Osteoblast (primary cell): ENCODE data around the gene SHMT1. TPM values are rescaled to one million over a fixed set of nuclear protein-coding genes. Genes with fewer than 3 reads are reported as not detected.

Source experiments
- DNase-seq: peaks from one replicate; pipeline ENCODE4 v3.0.0; 2011; ENCODE audit warnings: low spot score, mixed read lengths; ENCODE audit not compliant: insufficient read length; ENCODE audit errors: missing footprints
- H2AFZ ChIP-seq: 2 replicates; pipeline ENCODE4 v1.6.0; 2011; ENCODE audit warnings: mild to moderate bottlenecking, low read length
- H3K27ac ChIP-seq: 2 replicates; pipeline ENCODE4 v1.5.1; 2011; ENCODE audit warnings: mild to moderate bottlenecking, low read depth, low read length, moderate library complexity
- H3K27me3 ChIP-seq: 2 replicates; pipeline ENCODE4 v1.6.0; 2012; ENCODE audit warnings: mild to moderate bottlenecking, control low read depth, inconsistent platforms, low read length, moderate library complexity; ENCODE audit not compliant: insufficient read depth
- H3K36me3 ChIP-seq: 2 replicates; pipeline ENCODE4 v1.5.1; 2011; ENCODE audit warnings: mild to moderate bottlenecking, low read length, control low read depth, moderate library complexity; ENCODE audit not compliant: insufficient read depth
- H3K4me1 ChIP-seq: 2 replicates; pipeline ENCODE4 v1.5.1; 2011; ENCODE audit warnings: mild to moderate bottlenecking, low read length, control low read depth, moderate library complexity; ENCODE audit not compliant: insufficient read depth
- H3K4me2 ChIP-seq: 2 replicates; pipeline ENCODE4 v1.6.0; 2011; ENCODE audit warnings: mild to moderate bottlenecking, low read length; ENCODE audit not compliant: insufficient read depth
- H3K4me3 ChIP-seq: fragments of 200-600 bp; sonication (generic); 3 replicates; pipeline ENCODE4 v1.5.1; 2012; ENCODE audit warnings: mild to moderate bottlenecking, low read length, inconsistent platforms; ENCODE audit not compliant: insufficient read depth
- H3K79me2 ChIP-seq: 2 replicates; pipeline ENCODE4 v1.6.0; 2012; ENCODE audit warnings: mild to moderate bottlenecking, low read length, control low read depth, inconsistent platforms; ENCODE audit not compliant: insufficient read depth
- H3K9me3 ChIP-seq: 2 replicates; pipeline ENCODE4 v1.5.1; 2011; ENCODE audit warnings: low read depth, low read length, control low read depth
- H4K20me1 ChIP-seq: 2 replicates; pipeline ENCODE4 v1.6.0; 2012; ENCODE audit warnings: mild to moderate bottlenecking, low read length, control low read depth; ENCODE audit not compliant: insufficient read depth
- CTCF ChIP-seq: IDR thresholded peaks from 2 replicates; pipeline ENCODE4 v1.5.1; 2011; ENCODE audit warnings: mild to moderate bottlenecking, low read depth, low read length, moderate library complexity; ENCODE audit errors: extremely low read depth
- total RNA-seq: library from RNA; depleted of rRNA; stranded (reverse); fragments of >200 nt; gene quantifications from 2 replicates; pipeline ENCODE4 v1.2.3, GENCODE V29; 2012

The SHMT1 gene
- total RNA-seq, 1 donor, result 19.5 TPM

DNA sequence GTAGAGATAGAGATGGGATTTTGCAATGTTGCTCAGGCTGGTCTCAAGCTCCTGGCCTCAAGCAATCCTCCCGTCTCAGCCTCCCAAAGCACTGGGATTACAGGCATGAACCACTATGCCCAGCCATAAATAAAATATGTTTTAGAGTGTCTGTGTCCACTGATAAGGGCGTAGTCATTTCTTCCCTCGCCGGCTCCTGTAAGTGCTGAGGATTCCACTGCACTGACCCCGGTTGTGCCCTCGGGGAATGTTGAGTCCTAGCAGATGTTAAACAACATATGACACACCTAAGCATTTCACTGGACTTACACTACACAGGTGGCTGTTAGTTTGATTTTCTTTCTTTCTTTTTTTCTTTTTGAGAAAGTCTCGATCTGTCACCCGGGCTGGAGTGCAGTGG lies 5.6 kb upstream of the SHMT1 start:
- Histone ChIP-seq H3K4me1 (no peaks in the 10 kb centered on the region), H3K36me3 (no peaks in the 10 kb centered on the region), H2AFZ (no peak overlapping the region), H3K27me3 (peaks cover 8% of the 10 kb centered on the region), H3K4me3 (no peak overlapping the region), H3K4me2 (no peak overlapping the region), H3K79me2 (no peaks in the 10 kb centered on the region), H3K27ac (no peak overlapping the region), H4K20me1 (no peaks in the 10 kb centered on the region), H3K9me3 (no peaks in the 10 kb centered on the region)
- no peak for TF ChIP-seq CTCF
- DNase-seq, result no peak

GRCh38 chr17:18364166-18364565 lies 816 bp upstream of the SHMT1 start:
- Histone ChIP-seq H3K9me3 (no peaks in the 10 kb centered on the region), H4K20me1 (no peaks in the 10 kb centered on the region), H3K27ac (no peak overlapping the region), H3K79me2 (peaks cover 11% of the 10 kb centered on the region), H3K36me3 (no peaks in the 10 kb centered on the region), H3K27me3 (peaks cover 2% of the 10 kb centered on the region), H2AFZ (no peak overlapping the region), H3K4me2 (no peak overlapping the region), H3K4me1 (peaks cover 4% of the 10 kb centered on the region), H3K4me3 (no peak overlapping the region)
- no peak for TF ChIP-seq CTCF
- DNase-seq, result no peak

DNA sequence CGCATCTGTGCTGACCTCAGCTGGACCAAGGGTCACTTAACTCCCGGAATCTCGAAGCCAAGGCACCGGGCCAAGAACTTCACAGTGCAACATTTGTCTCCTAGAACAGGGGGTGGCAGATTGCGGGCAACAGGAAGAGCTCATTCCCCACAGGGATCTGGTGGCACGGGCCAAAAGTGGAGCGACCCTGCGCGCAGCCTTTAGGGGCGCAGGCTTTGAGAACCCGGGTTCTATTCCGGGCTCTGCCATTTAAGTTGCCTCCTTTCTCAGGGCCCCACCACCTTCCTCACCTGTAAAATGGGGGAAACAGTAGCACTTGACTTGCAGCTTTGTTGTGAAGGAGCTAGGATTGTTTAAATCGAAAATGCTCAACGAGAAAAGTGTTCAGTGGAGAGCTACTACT lies 651 bp downstream of the SHMT1 start:
- peak; percentile 81 for DNase-seq
- Histone ChIP-seq H3K4me1 (peaks cover 4% of the 10 kb centered on the region), H3K79me2 (peaks cover 11% of the 10 kb centered on the region), H3K9me3 (no peaks in the 10 kb centered on the region), H3K36me3 (no peaks in the 10 kb centered on the region), H4K20me1 (no peaks in the 10 kb centered on the region), H3K4me2 (peak overlapping the region; percentile 81), H2AFZ (peak overlapping the region; percentile 87), H3K27ac (peak overlapping the region; percentile 39), H3K27me3 (no peaks in the 10 kb centered on the region), H3K4me3 (peak overlapping the region; percentile 83)
- TF ChIP-seq CTCF, result no peak

- Histone ChIP-seq H3K27ac (no peak overlapping the region), H3K4me1 (peaks cover 9% of the 10 kb centered on the region), H4K20me1 (no peaks in the 10 kb centered on the region), H3K9me3 (no peaks in the 10 kb centered on the region), H3K27me3 (no peaks in the 10 kb centered on the region), H3K4me3 (peak overlapping the region; percentile 83), H2AFZ (peak overlapping the region; percentile 87), H3K79me2 (peaks cover 11% of the 10 kb centered on the region), H3K36me3 (no peaks in the 10 kb centered on the region), H3K4me2 (peak overlapping the region; percentile 81)
- no peak for DNase-seq
- no peak for TF ChIP-seq CTCF
Observed at GRCh38 chr17:18361837-18362697, 1.3 kb downstream of the SHMT1 start.
